ENCODE data around the gene WDR82. TPM values are rescaled to one million over a fixed set of nuclear protein-coding genes. Genes with fewer than 3 reads are reported as not detected.

The WDR82 gene
- total and polyA plus RNA-seq, 2 of the 8 experiments (the other 6 are each of a cell fraction or from before 2014, with no cell fraction given), result 33.5 to 82.7 TPM

GRCh38 chr3:52222319-52223221 is 55.9 kb downstream of the WDR82 start:
- DNase-seq (ENCODE audit: low read depth in 1 of 2, low spot score in 2 of 2), result no peak
- ChIA-PET CTCF (ENCODE audit: partially characterized antibody) (interaction anchor here (0.6 to 20.4 kb wide), 24 partner anchors 12 to 224 kb away, joined by 3 to 336 read pairs (median 5); partner anchors contain the start of genes POC1A, PPM1M and TWF2), POLR2A (ENCODE audit: partially characterized antibody) (interaction anchor here (1.1 to 2.4 kb wide), 4 partner anchors 12 to 56 kb away, joined by 3 to 6 read pairs (median 4); partner anchors contain the start of gene WDR82)

More at GRCh38 chr3:52222319-52223221, 55.9 kb downstream of the WDR82 start:
- H3K4me1 ChIP-seq (replicated peaks in 1 of 4; ENCODE audit: control insufficient read depth in 3 of 4, insufficient read depth in 4 of 4, low read length in 3 of 4), result peaks cover 0 to 4% (median 3%) of the 10 kb centered on the region in 4 experiments; a peak in 5 of 7 replicates
- TF ChIP-seq CEBPB (IDR thresholded peaks at IDR 0.05; ENCODE audit: low read depth, low read length), result no peak
- no peak for TF ChIP-seq BRCA1 (IDR thresholded peaks at IDR 0.05; ENCODE audit: low read depth, low read length)
- no peak for TF ChIP-seq CHD1 (IDR thresholded peaks at IDR 0.05; ENCODE audit: low read depth, low read length)
- no peak for TF ChIP-seq EP300 (IDR thresholded peaks at IDR 0.05; ENCODE audit: borderline replicate concordance in 1 of 2, low read depth in 2 of 2, low read length in 2 of 2)
- TF ChIP-seq MAFK (IDR thresholded peaks at IDR 0.05; ENCODE audit: low read depth, low read length), result no peak
- TF ChIP-seq NRF1 (IDR thresholded peaks at IDR 0.05; ENCODE audit: low read depth, low read length), result no peak
- no peak for TF ChIP-seq BCL11A (IDR thresholded peaks at IDR 0.05; ENCODE audit: low read depth in 2 of 2, low read length in 2 of 2)
- TF ChIP-seq POLR2A (IDR thresholded peaks at IDR 0.05; ENCODE audit: control extremely low read depth in 1 of 2, low read depth in 2 of 2, low read length in 2 of 2), result no peak
- TF ChIP-seq KDM4A (IDR thresholded peaks at IDR 0.05; ENCODE audit: low read depth, low read length, severe bottlenecking), result no peak
- TF ChIP-seq CTBP2 (IDR thresholded peaks at IDR 0.05; ENCODE audit: borderline replicate concordance, insufficient read depth, insufficient read length, low read length), result no peak
- no peaks in the 10 kb centered on the region for H3K36me3 ChIP-seq (ENCODE audit: control insufficient read depth in 2 of 4, insufficient read depth in 4 of 4, low read length in 3 of 4)
- no peak overlapping the region for H2BK5ac ChIP-seq (ENCODE audit: low read depth, low read length)
- no peaks in the 10 kb centered on the region for H3K9me3 ChIP-seq (ENCODE audit: insufficient read depth in 2 of 2, low read depth in 1 of 2, low read length in 1 of 2)
- H4K8ac ChIP-seq (ENCODE audit: extremely low read depth, insufficient read depth, low read length), result peak overlapping the region; percentile 14; the same call in 1 of the 2 replicates
- no peak overlapping the region for H2BK12ac ChIP-seq (ENCODE audit: low read depth, low read length)
- H2AFZ ChIP-seq (ENCODE audit: low read length), result no peak overlapping the region
- no peak overlapping the region for H4K91ac ChIP-seq (replicated peaks; ENCODE audit: insufficient read length, low read length)
- no peak overlapping the region for H3K9ac ChIP-seq (replicated peaks in 1 of 4; ENCODE audit: extremely low read depth in 1 of 4, low read depth in 3 of 4, low read length in 3 of 4)
- no peak for FAIRE-seq
- no peak overlapping the region for H3K4me2 ChIP-seq (ENCODE audit: insufficient read depth in 1 of 2, low read depth in 2 of 2, low read length in 2 of 2)
- no peak overlapping the region for H3K27ac ChIP-seq (ENCODE audit: low read depth, low read length)
- WGBS, 2 experiments (ENCODE audit: extremely low coverage in 1 of 2, insufficient coverage in 1 of 2, insufficient read length in 1 of 2, insufficient replicate concordance in 2 of 2, low coverage in 1 of 2, low lambda C conversion rate in 2 of 2, missing lambda C conversion rate in 1 of 2), result 91% methylated on average over 41 of the region's 41 CpGs; no CpG with 5 or more reads in 1 of the 2 experiments
- no peak overlapping the region for H3K14ac ChIP-seq (ENCODE audit: insufficient read length)
- H3K18ac ChIP-seq (ENCODE audit: extremely low read depth, low read length), result no peak overlapping the region
- no peak overlapping the region for H2BK120ac ChIP-seq (replicated peaks; ENCODE audit: low read depth, low read length)
- no peak overlapping the region for H2AK5ac ChIP-seq (ENCODE audit: low read depth, low read length)
- H3K27me3 ChIP-seq (replicated peaks in 1 of 4; ENCODE audit: control insufficient read depth in 3 of 4, extremely low read depth in 1 of 4, insufficient read depth in 3 of 4, low read length in 3 of 4), result no peaks in the 10 kb centered on the region
- H2BK15ac ChIP-seq (ENCODE audit: low read length), result no peak overlapping the region
- H3K23ac ChIP-seq (ENCODE audit: insufficient read length), result no peak overlapping the region
- H2BK20ac ChIP-seq (ENCODE audit: low read length), result no peak overlapping the region
- no peaks in the 10 kb centered on the region for H3K79me1 ChIP-seq (ENCODE audit: low read depth, low read length)
- H3K23me2 ChIP-seq (ENCODE audit: low read depth, low read length), result no peaks in the 10 kb centered on the region
- H3K4ac ChIP-seq (replicated peaks; ENCODE audit: insufficient read length, low read depth, low read length), result no peak overlapping the region
- H4K20me1 ChIP-seq (replicated peaks in 1 of 2; ENCODE audit: control insufficient read depth in 1 of 2, insufficient read depth in 2 of 2, low read length in 2 of 2), result no peaks in the 10 kb centered on the region
- no peak overlapping the region for H4K5ac ChIP-seq (ENCODE audit: insufficient read length, low read depth, low read length)
- H3K4me3 ChIP-seq (ENCODE audit: extremely low read depth in 1 of 4, insufficient read depth in 2 of 4, low read depth in 3 of 4, low read length in 4 of 4), result no peak overlapping the region
- no peak overlapping the region for H3K56ac ChIP-seq (replicated peaks; ENCODE audit: insufficient read length, low read depth, low read length)
- no peaks in the 10 kb centered on the region for H3K79me2 ChIP-seq (ENCODE audit: control insufficient read depth in 1 of 2, insufficient read depth in 2 of 2, low read length in 2 of 2)
